ENCODE results near the gene ADAMTSL2. TPM values are rescaled to one million over a fixed set of nuclear protein-coding genes. Genes with fewer than 3 reads are reported as not detected.

Gene ADAMTSL2
- polyA plus RNA-seq, 1 of the 3 experiments (the other 2 are of a cell fraction): 0.21 TPM

DNA sequence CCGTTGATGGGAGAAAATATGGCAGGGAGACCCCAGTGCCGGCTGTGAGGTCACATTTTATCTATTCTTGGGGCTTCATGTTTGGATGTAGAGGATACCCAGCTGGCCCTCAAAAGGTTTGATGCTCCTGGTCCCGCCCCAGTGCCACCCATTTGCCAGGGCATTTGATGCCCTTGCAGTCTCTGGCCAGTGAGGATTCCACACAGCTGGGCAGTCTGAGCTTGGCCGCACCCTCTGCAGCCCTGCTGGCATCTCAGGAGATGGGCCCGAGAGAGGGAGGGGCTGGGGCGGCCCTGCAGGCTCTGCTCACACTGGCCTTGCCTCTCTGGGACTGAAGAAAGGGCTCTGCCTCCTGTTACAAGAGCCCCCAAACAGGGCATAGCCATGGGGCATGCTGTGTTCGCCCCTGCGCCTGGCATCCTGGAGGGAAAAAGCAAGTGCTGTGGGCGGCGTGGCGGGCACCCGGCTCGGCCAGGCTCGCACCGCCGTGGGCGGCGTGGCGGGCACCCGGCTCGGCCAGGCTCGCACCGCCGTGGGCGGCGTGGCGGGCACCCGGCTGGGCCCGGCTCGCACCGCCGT lies 27.6 kb downstream of the ADAMTSL2 start:
- Histone ChIP-seq H3K36me3 (replicated peaks in 1 of 2; ENCODE audit: control insufficient read depth in 1 of 2, insufficient read depth in 2 of 2, low read length in 1 of 2) (no peaks in the 10 kb centered on the region), H3F3A (replicated peaks; ENCODE audit: insufficient read depth) (peaks cover 9% of the 10 kb centered on the region), H3K9ac (no peak overlapping the region), H3K4me1 (ENCODE audit: control insufficient read depth in 1 of 2, insufficient read depth in 2 of 2, low read depth in 1 of 2, low read length in 1 of 2) (peaks cover 16 to 53% of the 10 kb centered on the region in 2 experiments), H3K9me3 (no peaks in the 10 kb centered on the region), H3K27me3 (ENCODE audit: insufficient read depth) (0 out of 2 replicates have a peak, but pooled peaks cover 10% of the 10 kb centered on the region), H3K9me2 (no peaks in the 10 kb centered on the region), H3K27ac (ENCODE audit: low read depth in 2 of 2, low read length in 1 of 2) (no peak overlapping the region; a peak in 1 of 4 replicates), H3K4me2 (no peak overlapping the region), H3K79me2 (ENCODE audit: insufficient read depth) (no peaks in the 10 kb centered on the region), H2AFZ (ENCODE audit: low read depth) (no peak overlapping the region), H3K4me3 (ENCODE audit: low read depth in 2 of 2, low read length in 1 of 2) (no peak overlapping the region), H4K20me1 (ENCODE audit: insufficient read depth) (no peaks in the 10 kb centered on the region)
- WGBS (ENCODE audit: low lambda C conversion rate): 96% methylated on average over 22 of the region's 32 CpGs
- POLR2A ChIA-PET: no interaction called here
- CTCF ChIA-PET: interaction anchor here (0.9 to 2.2 kb wide), 2 partner anchors 9 to 28 kb away, joined by 3 to 10 read pairs; partner anchors contain the start of gene ADAMTSL2
- TF ChIP-seq, protein P1, sequence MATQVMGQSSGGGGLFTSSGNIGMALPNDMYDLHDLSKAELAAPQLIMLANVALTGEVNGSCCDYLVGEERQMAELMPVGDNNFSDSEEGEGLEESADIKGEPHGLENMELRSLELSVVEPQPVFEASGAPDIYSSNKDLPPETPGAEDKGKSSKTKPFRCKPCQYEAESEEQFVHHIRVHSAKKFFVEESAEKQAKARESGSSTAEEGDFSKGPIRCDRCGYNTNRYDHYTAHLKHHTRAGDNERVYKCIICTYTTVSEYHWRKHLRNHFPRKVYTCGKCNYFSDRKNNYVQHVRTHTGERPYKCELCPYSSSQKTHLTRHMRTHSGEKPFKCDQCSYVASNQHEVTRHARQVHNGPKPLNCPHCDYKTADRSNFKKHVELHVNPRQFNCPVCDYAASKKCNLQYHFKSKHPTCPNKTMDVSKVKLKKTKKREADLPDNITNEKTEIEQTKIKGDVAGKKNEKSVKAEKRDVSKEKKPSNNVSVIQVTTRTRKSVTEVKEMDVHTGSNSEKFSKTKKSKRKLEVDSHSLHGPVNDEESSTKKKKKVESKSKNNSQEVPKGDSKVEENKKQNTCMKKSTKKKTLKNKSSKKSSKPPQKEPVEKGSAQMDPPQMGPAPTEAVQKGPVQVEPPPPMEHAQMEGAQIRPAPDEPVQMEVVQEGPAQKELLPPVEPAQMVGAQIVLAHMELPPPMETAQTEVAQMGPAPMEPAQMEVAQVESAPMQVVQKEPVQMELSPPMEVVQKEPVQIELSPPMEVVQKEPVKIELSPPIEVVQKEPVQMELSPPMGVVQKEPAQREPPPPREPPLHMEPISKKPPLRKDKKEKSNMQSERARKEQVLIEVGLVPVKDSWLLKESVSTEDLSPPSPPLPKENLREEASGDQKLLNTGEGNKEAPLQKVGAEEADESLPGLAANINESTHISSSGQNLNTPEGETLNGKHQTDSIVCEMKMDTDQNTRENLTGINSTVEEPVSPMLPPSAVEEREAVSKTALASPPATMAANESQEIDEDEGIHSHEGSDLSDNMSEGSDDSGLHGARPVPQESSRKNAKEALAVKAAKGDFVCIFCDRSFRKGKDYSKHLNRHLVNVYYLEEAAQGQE (IDR thresholded peaks at IDR 0.05; ENCODE audit: low read depth, low read length): no peak
- TF ChIP-seq TEAD4 (IDR thresholded peaks at IDR 0.05; ENCODE audit: borderline replicate concordance, insufficient read depth) (no peak), CTCF (IDR thresholded peaks at IDR 0.05) (no peak), MXI1 (IDR thresholded peaks at IDR 0.05; ENCODE audit: low read depth, low read length) (no peak), ELF1 (IDR thresholded peaks at IDR 0.05) (no peak), NRF1 (IDR thresholded peaks at IDR 0.05; ENCODE audit: low read depth, low read length) (no peak), RFX5 (IDR thresholded peaks at IDR 0.05; ENCODE audit: low read length) (no peak), TCF12 (IDR thresholded peaks at IDR 0.05) (no peak), TAF1 (IDR thresholded peaks at IDR 0.05; ENCODE audit: borderline replicate concordance, low read depth, low read length) (no peak), CHD2 (IDR thresholded peaks at IDR 0.05; ENCODE audit: low read length, partially characterized antibody) (no peak), GABPA (IDR thresholded peaks at IDR 0.05; ENCODE audit: low read depth) (no peak), RXRA (IDR thresholded peaks at IDR 0.05; ENCODE audit: borderline replicate concordance, low read depth) (no peak), SIN3A (IDR thresholded peaks at IDR 0.05; ENCODE audit: borderline replicate concordance, low read depth, low read length) (no peak), RAD21 (IDR thresholded peaks at IDR 0.05; ENCODE audit: low read length) (no peak)
- TF ChIP-seq, protein P2, sequence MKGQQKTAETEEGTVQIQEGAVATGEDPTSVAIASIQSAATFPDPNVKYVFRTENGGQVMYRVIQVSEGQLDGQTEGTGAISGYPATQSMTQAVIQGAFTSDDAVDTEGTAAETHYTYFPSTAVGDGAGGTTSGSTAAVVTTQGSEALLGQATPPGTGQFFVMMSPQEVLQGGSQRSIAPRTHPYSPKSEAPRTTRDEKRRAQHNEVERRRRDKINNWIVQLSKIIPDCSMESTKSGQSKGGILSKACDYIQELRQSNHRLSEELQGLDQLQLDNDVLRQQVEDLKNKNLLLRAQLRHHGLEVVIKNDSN (IDR thresholded peaks at IDR 0.05; ENCODE audit: borderline replicate concordance, low read depth): no peak
- TF ChIP-seq, protein P3, sequence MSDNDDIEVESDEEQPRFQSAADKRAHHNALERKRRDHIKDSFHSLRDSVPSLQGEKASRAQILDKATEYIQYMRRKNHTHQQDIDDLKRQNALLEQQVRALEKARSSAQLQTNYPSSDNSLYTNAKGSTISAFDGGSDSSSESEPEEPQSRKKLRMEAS (IDR thresholded peaks at IDR 0.05; ENCODE audit: low read depth): no peak
- no peak for DNase-seq

Data from SK-N-SH (cell line).